ENCODE results near the gene WDFY2.

- TF ChIP-seq CTCF (IDR thresholded peaks at IDR 0.05; ENCODE audit: insufficient read depth, low read depth, low read length) (no peak), EZH2 (IDR thresholded peaks at IDR 0.05; ENCODE audit: insufficient read depth, low read length) (no peak)
Measured at GRCh38 chr13:51795419-51795818, 211.2 kb downstream of the WDFY2 start.
